IMR-90 (cell line): ENCODE results near the gene COL23A1. TPM values are rescaled to one million over a fixed set of nuclear protein-coding genes. Genes with fewer than 3 reads are reported as not detected.

Source experiments
- ATAC-seq: fragments of 200-7000 bp; cut with Tn5 transposase; 2 replicates; pipeline ENCODE4 v1.9.1; 2020; ENCODE audit warnings: low read depth, mild to moderate bottlenecking, moderate library complexity
- BruUV-seq: library from RNA; stranded (reverse); fragments of 400-500 nt; replicated peaks from 2 replicates; lab custom pipeline; 2021; lab: Mats Ljungman, UMichigan
- CTCF ChIA-PET: fragments of 300-600 bp; formaldehyde crosslinking; extraction: SDS; loops from one replicate; lab custom pipeline; 2021; ENCODE audit warnings: antibody characterized with exemption; lab: Yijun Ruan, JAX
- POLR2A ChIA-PET: fragments of 300-600 bp; sonication (Branson Sonifier 250); formaldehyde crosslinking; loops from one replicate; lab custom pipeline; 2022; ENCODE audit warnings: antibody characterized with exemption; ENCODE audit not compliant: unreplicated experiment; lab: Charles Lee
- DNase-seq: peaks from one replicate; pipeline ENCODE4 v3.0.0; 2013
- H2AFZ ChIP-seq: replicated peaks from 2 replicates; pipeline ENCODE3; 2013; ENCODE audit warnings: low read length, mild to moderate bottlenecking; ENCODE audit not compliant: poor library complexity
- H2AK5ac ChIP-seq: 2 replicates; pipeline ENCODE4 v1.6.1; 2013; ENCODE audit warnings: low read depth, low read length, inconsistent platforms
- H2AK9ac ChIP-seq: replicated peaks from 2 replicates; pipeline ENCODE3; 2013; ENCODE audit warnings: mild to moderate bottlenecking, low read depth, low read length, moderate library complexity; ENCODE audit not compliant: poor library complexity
- H2BK120ac ChIP-seq: 2 replicates; pipeline ENCODE4 v1.6.1; 2013; ENCODE audit warnings: low read depth, low read length, inconsistent platforms
- H2BK15ac ChIP-seq: 3 replicates; pipeline ENCODE4 v1.6.1; 2013; ENCODE audit warnings: low read depth, low read length, inconsistent platforms
- H2BK20ac ChIP-seq: 2 replicates; pipeline ENCODE4 v1.6.1; 2013; ENCODE audit warnings: low read depth, mild to moderate bottlenecking, inconsistent platforms, low read length, moderate library complexity
- H2BK5ac ChIP-seq: 2 replicates; pipeline ENCODE4 v1.6.1; 2013; ENCODE audit warnings: mild to moderate bottlenecking, low read depth, low read length, inconsistent platforms; ENCODE audit not compliant: poor library complexity, severe bottlenecking
- H3K14ac ChIP-seq: replicated peaks from 2 replicates; pipeline ENCODE4 v1.6.1; 2013; ENCODE audit warnings: low read depth, low read length, inconsistent platforms
- H3K18ac ChIP-seq: 2 replicates; pipeline ENCODE4 v1.6.1; 2013; ENCODE audit warnings: low read depth, low read length, control low read depth
- H3K23ac ChIP-seq: 2 replicates; pipeline ENCODE4 v1.6.1; 2013; ENCODE audit warnings: low read depth, low read length, inconsistent platforms
- H3K27ac ChIP-seq: 2 replicates; pipeline ENCODE4 v1.5.1; 2013; ENCODE audit warnings: mild to moderate bottlenecking, control low read depth, low read length; ENCODE audit not compliant: insufficient read depth
- H3K27me3 ChIP-seq: 2 replicates; pipeline ENCODE4 v1.6.1; 2013; ENCODE audit warnings: low read length; ENCODE audit not compliant: control insufficient read depth, insufficient read depth
- H3K36me3 ChIP-seq: 2 replicates; pipeline ENCODE4 v1.6.1; 2013; ENCODE audit warnings: low read length, mixed read lengths; ENCODE audit not compliant: control insufficient read depth, insufficient read depth
- H3K4ac ChIP-seq: 2 replicates; pipeline ENCODE4 v1.6.1; 2013; ENCODE audit warnings: low read depth, low read length, inconsistent platforms
- H3K4me1 ChIP-seq: 2 replicates; pipeline ENCODE4 v1.6.1; 2013; ENCODE audit warnings: low read length, mixed read lengths; ENCODE audit not compliant: control insufficient read depth, insufficient read depth
- H3K4me2 ChIP-seq: 2 replicates; pipeline ENCODE4 v1.6.1; 2013; ENCODE audit warnings: low read depth, mild to moderate bottlenecking, control low read depth, low read length, moderate library complexity
- H3K4me3 ChIP-seq: 2 replicates; pipeline ENCODE4 v1.5.1; 2013; ENCODE audit warnings: low read depth, mild to moderate bottlenecking, control low read depth, low read length, moderate library complexity; ENCODE audit not compliant: insufficient read depth
- H3K56ac ChIP-seq: 2 replicates; pipeline ENCODE4 v1.6.1; 2013; ENCODE audit warnings: low read length, inconsistent platforms; ENCODE audit not compliant: insufficient read depth; ENCODE audit errors: extremely low read depth
- H3K79me1 ChIP-seq, 2 experiments: 2 replicates each; pipeline ENCODE4 v1.6.1; 2013; ENCODE audit warnings: low read length in 2 of 2, inconsistent platforms in 1 of 2, low read depth in 1 of 2
- H3K9ac ChIP-seq: 2 replicates; pipeline ENCODE4 v1.6.1; 2013; ENCODE audit warnings: low read depth, low read length, control low read depth
- H3K9me1 ChIP-seq: 2 replicates; pipeline ENCODE4 v1.6.1; 2013; ENCODE audit warnings: low read length, inconsistent platforms; ENCODE audit not compliant: insufficient read depth
- H3K9me3 ChIP-seq: 2 replicates; pipeline ENCODE4 v1.6.1; 2013; ENCODE audit warnings: low read length; ENCODE audit not compliant: control insufficient read depth, insufficient read depth
- H4K20me1 ChIP-seq: 2 replicates; pipeline ENCODE4 v1.6.1; 2013; ENCODE audit warnings: low read length, inconsistent platforms; ENCODE audit not compliant: insufficient read depth
- H4K5ac ChIP-seq: 2 replicates; pipeline ENCODE4 v1.6.1; 2013; ENCODE audit warnings: mild to moderate bottlenecking, low read depth, low read length, control low read depth
- H4K8ac ChIP-seq, 2 experiments: 2 replicates each; pipeline ENCODE4 v1.6.1; 2013; ENCODE audit warnings: low read depth in 2 of 2, low read length in 2 of 2, control low read depth in 1 of 2, inconsistent platforms in 1 of 2
- H4K91ac ChIP-seq: 2 replicates; pipeline ENCODE4 v1.6.1; 2013; ENCODE audit warnings: low read depth, low read length, inconsistent platforms; ENCODE audit not compliant: insufficient read depth
- BHLHE40 ChIP-seq: fragments of 150-350 bp; IDR thresholded peaks from 2 replicates; pipeline ENCODE4 v1.6.1; 2016; ENCODE audit warnings: mild to moderate bottlenecking, low read depth, low read length
- MAZ ChIP-seq: IDR thresholded peaks from 2 replicates; pipeline ENCODE4 v1.6.1; 2012; ENCODE audit warnings: low read depth, mild to moderate bottlenecking, low read length, improper control_type of control experiment, moderate library complexity, borderline replicate concordance
- RAD21 ChIP-seq: IDR thresholded peaks from 2 replicates; pipeline ENCODE4 v1.6.1; 2012; ENCODE audit warnings: low read length, improper control_type of control experiment
- RCOR1 ChIP-seq: IDR thresholded peaks from 2 replicates; pipeline ENCODE4 v1.6.1; 2012; ENCODE audit warnings: mild to moderate bottlenecking, low read length, improper control_type of control experiment; ENCODE audit not compliant: insufficient replicate concordance
- SMC3 ChIP-seq: fragments of 150-350 bp; IDR thresholded peaks from 2 replicates; pipeline ENCODE4 v1.6.1; 2016; ENCODE audit warnings: low read depth, mild to moderate bottlenecking, antibody characterized with exemption, low read length, moderate library complexity
- WGBS, 2 experiments: methylation state at CpG; one replicate each; pipeline versions ENCODE4 v1.1.5 to v1.1.7; 2013; ENCODE audit warnings: missing lambda C conversion rate in 2 of 2; ENCODE audit not compliant: insufficient read length in 1 of 2; ENCODE audit errors: extremely low coverage in 2 of 2; 5-methylcytosine and 5-hydroxymethylcytosine counted together
- dilution Hi-C: fragments of 300-500 bp; cut with HindIII; formaldehyde crosslinking; loops from one replicate; pipeline ENCODE4 v1.14.3; 2018; ENCODE audit warnings: low sequenced_read_pairs; ENCODE audit not compliant: unreplicated experiment
- in situ Hi-C: fragments of 300-500 bp; cut with MboI; formaldehyde crosslinking; loops from 3 replicates; pipeline ENCODE4 v1.14.3; 2019; ENCODE audit warnings: low sequenced_read_pairs, inconsistent platforms, mixed read lengths
- intact Hi-C: fragments of 100-400 bp; cut with micrococcal nuclease; formaldehyde crosslinking; loops from 2 replicates; pipeline ENCODE4 v1.10.0; 2022
- polyA plus RNA-seq, 3 experiments: library from polyadenylated mRNA; depleted of rRNA; stranded (reverse); fragments of >200 nt; gene quantifications; 2 replicates each; pipeline ENCODE4 v1.2.3, GENCODE V29; 2012; ENCODE audit warnings: low replicate concordance in 1 of 3
- total RNA-seq: library from RNA; depleted of rRNA; stranded (reverse); fragments of >200 nt; gene quantifications from 2 replicates; pipeline ENCODE4 v1.2.3, GENCODE V29; 2012

Gene COL23A1
- total and polyA plus RNA-seq, 2 of the 4 experiments (the other 2 are of a cell fraction): not detected

DNA sequence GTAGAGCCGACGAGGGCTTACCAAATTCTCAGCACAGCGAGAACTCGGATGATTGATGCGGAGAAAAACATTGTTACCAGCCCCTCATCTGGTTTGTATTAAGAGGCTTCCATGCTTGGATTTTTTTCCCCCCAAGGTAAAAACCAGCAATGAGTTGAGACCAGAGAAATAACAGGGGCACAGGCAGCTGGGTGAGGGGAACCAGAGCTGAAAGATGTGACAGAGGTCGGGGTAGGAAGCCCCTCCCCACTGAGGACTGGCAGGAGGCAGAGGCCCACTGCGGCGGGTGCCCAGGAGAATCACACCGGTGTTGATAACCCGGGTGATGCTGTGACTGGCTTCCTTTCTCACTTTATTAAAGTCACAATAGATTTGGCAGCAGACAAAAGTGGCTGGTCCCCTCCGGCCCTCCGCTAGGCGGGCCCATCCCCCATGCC, 241.1 kb downstream of the COL23A1 start:
- ChIA-PET POLR2A (no interaction called here), CTCF (no interaction called here)
- Histone ChIP-seq H3K9me1 (no peaks in the 10 kb centered on the region), H2BK15ac (no peak overlapping the region), H2AK5ac (no peak overlapping the region), H3K4me1 (no peaks in the 10 kb centered on the region), H4K20me1 (no peaks in the 10 kb centered on the region), H2AFZ (no peak overlapping the region), H3K14ac (no peak overlapping the region), H3K79me1 (no peaks in the 10 kb centered on the region), H3K9ac (no peak overlapping the region), H3K18ac (no peak overlapping the region), H2BK120ac (no peak overlapping the region), H2BK5ac (no peak overlapping the region), H3K9me3 (peaks cover 22% of the 10 kb centered on the region), H4K91ac (no peak overlapping the region), H3K23ac (no peak overlapping the region), H4K8ac (no peak overlapping the region), H4K5ac (no peak overlapping the region), H3K36me3 (no peaks in the 10 kb centered on the region), H3K4ac (no peak overlapping the region), H3K27ac (no peak overlapping the region), H2AK9ac (no peak overlapping the region), H3K27me3 (no peaks in the 10 kb centered on the region), H3K4me3 (no peak overlapping the region), H3K4me2 (no peak overlapping the region), H3K56ac (no peak overlapping the region), H2BK20ac (no peak overlapping the region)
- dilution Hi-C loops: no loop called here
- WGBS, 2 experiments: no CpG with 5 or more reads among the region's 13 CpGs
- no peak for ATAC-seq
- no peak for TF ChIP-seq RCOR1
- TF ChIP-seq RAD21: no peak
- no peak for TF ChIP-seq MAZ
- TF ChIP-seq SMC3: no peak
- no peak for TF ChIP-seq BHLHE40
- intact Hi-C loops: no loop called here
- in situ Hi-C loops: no loop called here
- DNase-seq: no peak
- BruUV-seq: no TSS peak
